HG02642 (cell line): ENCODE results near the gene NBR1.
"Not testable (repeated sequence)": the region's sequence is repeated elsewhere in the genome, so short reads cannot be mapped to it uniquely, and the experiment has no call there.

Experiments
- ATAC-seq: cut with Tn5 transposase; IDR thresholded peaks from one replicate; pipeline ENCODE4 v1.9.1; 2021; ENCODE audit warnings: mild to moderate bottlenecking; ENCODE audit not compliant: unreplicated experiment, poor library complexity

Gene NBR1

GRCh38 chr17:43239597-43239996, 68.6 kb downstream of the NBR1 start:
- not testable (repeated sequence) for ATAC-seq

GRCh38 chr17:43240596-43241352, 69.8 kb downstream of the NBR1 start:
- ATAC-seq = not testable (repeated sequence)

GRCh38 chr17:43246456-43246855, 75.4 kb downstream of the NBR1 start:
- not testable (repeated sequence) for ATAC-seq
